HG03571 (cell line): ENCODE results near the gene AMIGO3.
"Not testable (repeated sequence)": the region's sequence is repeated elsewhere in the genome, so short reads cannot be mapped to it uniquely, and the experiment has no call there.

ENCODE experiments used
- ATAC-seq: cut with Tn5 transposase; IDR thresholded peaks from one replicate; pipeline ENCODE4 v1.9.1; 2021; ENCODE audit not compliant: unreplicated experiment

The AMIGO3 gene

GRCh38 chr3:49712631-49713317, 6.7 kb downstream of the AMIGO3 start:
- no peak for ATAC-seq

GRCh38 chr3:49712166-49712565, 7.3 kb downstream of the AMIGO3 start:
- ATAC-seq = no peak

GRCh38 chr3:49711489-49711888, 8.0 kb downstream of the AMIGO3 start:
- ATAC-seq = no peak

GRCh38 chr3:49709852-49710251, 9.6 kb downstream of the AMIGO3 start:
- ATAC-seq = no peak

GRCh38 chr3:49707113-49707480, 12.4 kb downstream of the AMIGO3 start:
- ATAC-seq = no peak

GRCh38 chr3:49706456-49707112, 12.9 kb downstream of the AMIGO3 start:
- no peak for ATAC-seq

- ATAC-seq = no peak
Observed at GRCh38 chr3:49705390-49705960, 14.0 kb downstream of the AMIGO3 start.

GRCh38 chr3:49704629-49705028, 14.9 kb downstream of the AMIGO3 start:
- no peak for ATAC-seq

- no peak for ATAC-seq
Observed at GRCh38 chr3:49703956-49704355, 15.5 kb downstream of the AMIGO3 start.

- ATAC-seq = no peak
Observed at GRCh38 chr3:49703443-49703927, 16.0 kb downstream of the AMIGO3 start.

- ATAC-seq = no peak
Observed at GRCh38 chr3:49702672-49703071, 16.8 kb downstream of the AMIGO3 start.

- ATAC-seq = no peak
Observed at GRCh38 chr3:49701388-49702077, 18.0 kb downstream of the AMIGO3 start.

GRCh38 chr3:49700453-49701128, 18.9 kb downstream of the AMIGO3 start:
- no peak for ATAC-seq

GRCh38 chr3:49700014-49700413, 19.5 kb downstream of the AMIGO3 start:
- ATAC-seq = no peak

GRCh38 chr3:49699281-49699979, 20.1 kb downstream of the AMIGO3 start:
- no peak for ATAC-seq

- ATAC-seq = not testable (repeated sequence)
Observed at GRCh38 chr3:49695350-49696015, 24.0 kb downstream of the AMIGO3 start.

GRCh38 chr3:49694409-49695070, 24.9 kb downstream of the AMIGO3 start:
- ATAC-seq = not testable (repeated sequence)

- ATAC-seq = not testable (repeated sequence)
Observed at GRCh38 chr3:49691481-49691880, 28.0 kb downstream of the AMIGO3 start.

GRCh38 chr3:49690856-49691255, 28.6 kb downstream of the AMIGO3 start:
- not testable (repeated sequence) for ATAC-seq
